ENCODE results near the gene C17orf78. TPM values are rescaled to one million over a fixed set of nuclear protein-coding genes. Genes with fewer than 3 reads are reported as not detected.

The C17orf78 gene
- polyA plus RNA-seq (2013, experiment 1 of 2) = not detected
- not detected for polyA plus RNA-seq (2013, experiment 2 of 2)

GRCh38 chr17:37375706-37376105 lies at the start of gene C17orf78:
C17orf78 (plus strand) TSS chr17:37375985; CDS start chr17:37376093, 108 bp downstream.
- H3K27ac ChIP-seq (replicated peaks; ENCODE audit: low read length) = no peak within 1 kb of the TSS
- no peak within 1 kb of the TSS for H3K4me2 ChIP-seq (ENCODE audit: insufficient read depth, low read length, poor library complexity, severe bottlenecking)
- no peak within 1 kb of the TSS for H4K8ac ChIP-seq (ENCODE audit: low read depth, low read length)
- no peaks in the 10 kb centered on the region for H3K4me1 ChIP-seq (ENCODE audit: control insufficient read depth in 2 of 2, insufficient read depth in 1 of 2, low read depth in 1 of 2, low read length in 2 of 2)
- H2AFZ ChIP-seq (ENCODE audit: low read length) = no peak within 1 kb of the TSS
- H3K36me3 ChIP-seq (replicated peaks in 1 of 2; ENCODE audit: control insufficient read depth in 2 of 2, insufficient read depth in 2 of 2, low read length in 2 of 2) = no peaks in the 10 kb centered on the region
- no peak within 1 kb of the TSS for H3K4ac ChIP-seq (ENCODE audit: low read length)
- H3K18ac ChIP-seq (ENCODE audit: low read length) = no peak within 1 kb of the TSS
- no peak for DNase-seq (ENCODE audit: low spot score)
- no peak within 1 kb of the TSS for H2BK12ac ChIP-seq (ENCODE audit: low read length)
- no peak within 1 kb of the TSS for H2BK120ac ChIP-seq (ENCODE audit: low read depth, low read length)
- no peak within 1 kb of the TSS for H2AK5ac ChIP-seq (ENCODE audit: low read depth, low read length)
- H3K9ac ChIP-seq (ENCODE audit: low read depth, low read length, poor library complexity) = no peak within 1 kb of the TSS
- no peak within 1 kb of the TSS for H3K4me3 ChIP-seq (ENCODE audit: low read length in 2 of 2)
- H3K23ac ChIP-seq (ENCODE audit: low read depth, low read length, poor library complexity) = no peak within 1 kb of the TSS
- H3K14ac ChIP-seq (ENCODE audit: low read length) = no peak within 1 kb of the TSS
- no peak within 1 kb of the TSS for H2BK15ac ChIP-seq (ENCODE audit: low read length)
- WGBS, 2 donors (ENCODE audit: extremely low coverage in 2 of 2, insufficient read length in 2 of 2, insufficient replicate concordance in 1 of 2) = no CpG with 5 or more reads among the region's 7 CpGs
- H3K27me3 ChIP-seq (ENCODE audit: control insufficient read depth in 3 of 3, insufficient read depth in 3 of 3, low read depth in 1 of 3, low read length in 3 of 3) = no peaks in the 10 kb centered on the region
- H3K9me3 ChIP-seq (replicated peaks in 1 of 2; ENCODE audit: control insufficient read depth in 2 of 2, insufficient read depth in 1 of 2, low read depth in 1 of 2, low read length in 2 of 2) = no peaks in the 10 kb centered on the region
- no peak within 1 kb of the TSS for H2BK5ac ChIP-seq (ENCODE audit: low read length)
- H3K79me1 ChIP-seq (ENCODE audit: low read depth, low read length) = no peaks in the 10 kb centered on the region
- no peak within 1 kb of the TSS for H4K91ac ChIP-seq (ENCODE audit: low read depth, low read length, poor library complexity)

GRCh38 chr17:37327341-37328090 lies 48.3 kb upstream of the C17orf78 start:
- no CpG with 5 or more reads among the region's 5 CpGs for WGBS, 2 donors (ENCODE audit: extremely low coverage in 2 of 2, insufficient read length in 2 of 2, insufficient replicate concordance in 1 of 2)
- Histone ChIP-seq H3K4me3 (ENCODE audit: low read length in 2 of 2) (no peak overlapping the region), H2BK5ac (ENCODE audit: low read length) (no peak overlapping the region), H4K8ac (ENCODE audit: low read depth, low read length) (no peak overlapping the region), H3K9ac (ENCODE audit: low read depth, low read length, poor library complexity) (no peak overlapping the region), H3K4me1 (ENCODE audit: control insufficient read depth in 2 of 2, insufficient read depth in 1 of 2, low read depth in 1 of 2, low read length in 2 of 2) (no peaks in the 10 kb centered on the region), H2BK12ac (ENCODE audit: low read length) (no peak overlapping the region), H3K27me3 (ENCODE audit: control insufficient read depth in 3 of 3, insufficient read depth in 3 of 3, low read depth in 1 of 3, low read length in 3 of 3) (no peaks in the 10 kb centered on the region), H3K79me1 (ENCODE audit: low read depth, low read length) (peaks cover 4% of the 10 kb centered on the region), H3K9me3 (replicated peaks in 1 of 2; ENCODE audit: control insufficient read depth in 2 of 2, insufficient read depth in 1 of 2, low read depth in 1 of 2, low read length in 2 of 2) (no peaks in the 10 kb centered on the region), H2AK5ac (ENCODE audit: low read depth, low read length) (no peak overlapping the region), H3K4me2 (ENCODE audit: insufficient read depth, low read length, poor library complexity, severe bottlenecking) (no peak overlapping the region), H3K23ac (ENCODE audit: low read depth, low read length, poor library complexity) (no peak overlapping the region), H3K4ac (ENCODE audit: low read length) (no peak overlapping the region), H3K14ac (ENCODE audit: low read length) (no peak overlapping the region), H3K18ac (ENCODE audit: low read length) (no peak overlapping the region), H3K36me3 (replicated peaks in 1 of 2; ENCODE audit: control insufficient read depth in 2 of 2, insufficient read depth in 2 of 2, low read length in 2 of 2) (peaks cover 12 to 82% of the 10 kb centered on the region in 2 donors), H2BK120ac (ENCODE audit: low read depth, low read length) (no peak overlapping the region), H2BK15ac (ENCODE audit: low read length) (no peak overlapping the region), H4K91ac (ENCODE audit: low read depth, low read length, poor library complexity) (no peak overlapping the region), H2AFZ (ENCODE audit: low read length) (no peak overlapping the region), H3K27ac (replicated peaks; ENCODE audit: low read length) (no peak overlapping the region)
- DNase-seq (ENCODE audit: low spot score) = no peak

- WGBS, 2 donors (ENCODE audit: extremely low coverage in 2 of 2, insufficient read length in 2 of 2, insufficient replicate concordance in 1 of 2) = no CpG with 5 or more reads among the region's 3 CpGs
- H3K79me1 ChIP-seq (ENCODE audit: low read depth, low read length) = no peaks in the 10 kb centered on the region
- peaks cover 2 to 69% of the 10 kb centered on the region in 2 donors for H3K36me3 ChIP-seq (replicated peaks in 1 of 2; ENCODE audit: control insufficient read depth in 2 of 2, insufficient read depth in 2 of 2, low read length in 2 of 2)
- H3K9me3 ChIP-seq (replicated peaks in 1 of 2; ENCODE audit: control insufficient read depth in 2 of 2, insufficient read depth in 1 of 2, low read depth in 1 of 2, low read length in 2 of 2) = peaks cover 0 to 3% of the 10 kb centered on the region in 2 donors
- no peak overlapping the region for H3K4me3 ChIP-seq (ENCODE audit: low read length in 2 of 2)
- no peak overlapping the region for H3K9ac ChIP-seq (ENCODE audit: low read depth, low read length, poor library complexity)
- no peaks in the 10 kb centered on the region for H3K27me3 ChIP-seq (ENCODE audit: control insufficient read depth in 3 of 3, insufficient read depth in 3 of 3, low read depth in 1 of 3, low read length in 3 of 3)
- no peak overlapping the region for H2BK5ac ChIP-seq (ENCODE audit: low read length)
- H3K27ac ChIP-seq (replicated peaks; ENCODE audit: low read length) = no peak overlapping the region
- no peak overlapping the region for H2AK5ac ChIP-seq (ENCODE audit: low read depth, low read length)
- DNase-seq (ENCODE audit: low spot score) = no peak
- H4K8ac ChIP-seq (ENCODE audit: low read depth, low read length) = no peak overlapping the region
- H4K91ac ChIP-seq (ENCODE audit: low read depth, low read length, poor library complexity) = no peak overlapping the region
- no peak overlapping the region for H3K14ac ChIP-seq (ENCODE audit: low read length)
- no peak overlapping the region for H3K4me2 ChIP-seq (ENCODE audit: insufficient read depth, low read length, poor library complexity, severe bottlenecking)
- no peak overlapping the region for H3K18ac ChIP-seq (ENCODE audit: low read length)
- H3K4me1 ChIP-seq (ENCODE audit: control insufficient read depth in 2 of 2, insufficient read depth in 1 of 2, low read depth in 1 of 2, low read length in 2 of 2) = peaks cover 0 to 6% of the 10 kb centered on the region in 2 donors
- no peak overlapping the region for H2BK120ac ChIP-seq (ENCODE audit: low read depth, low read length)
- no peak overlapping the region for H2BK12ac ChIP-seq (ENCODE audit: low read length)
- no peak overlapping the region for H2BK15ac ChIP-seq (ENCODE audit: low read length)
- no peak overlapping the region for H3K23ac ChIP-seq (ENCODE audit: low read depth, low read length, poor library complexity)
- H3K4ac ChIP-seq (ENCODE audit: low read length) = no peak overlapping the region
- H2AFZ ChIP-seq (ENCODE audit: low read length) = no peak overlapping the region
Observed at GRCh38 chr17:37338847-37339246, 36.9 kb upstream of the C17orf78 start.

- H2BK5ac ChIP-seq (ENCODE audit: low read length) = no peak overlapping the region
- no peak overlapping the region for H2AK5ac ChIP-seq (ENCODE audit: low read depth, low read length)
- no peak overlapping the region for H3K14ac ChIP-seq (ENCODE audit: low read length)
- H2BK15ac ChIP-seq (ENCODE audit: low read length) = no peak overlapping the region
- peaks cover 2 to 71% of the 10 kb centered on the region in 2 donors for H3K36me3 ChIP-seq (replicated peaks in 1 of 2; ENCODE audit: control insufficient read depth in 2 of 2, insufficient read depth in 2 of 2, low read length in 2 of 2)
- H3K79me1 ChIP-seq (ENCODE audit: low read depth, low read length) = peaks cover 2% of the 10 kb centered on the region
- no peak overlapping the region for H2AFZ ChIP-seq (ENCODE audit: low read length)
- no peak overlapping the region for H3K9ac ChIP-seq (ENCODE audit: low read depth, low read length, poor library complexity)
- H3K9me3 ChIP-seq (replicated peaks in 1 of 2; ENCODE audit: control insufficient read depth in 2 of 2, insufficient read depth in 1 of 2, low read depth in 1 of 2, low read length in 2 of 2) = peaks cover 0 to 3% of the 10 kb centered on the region in 2 donors
- H3K18ac ChIP-seq (ENCODE audit: low read length) = no peak overlapping the region
- H4K8ac ChIP-seq (ENCODE audit: low read depth, low read length) = no peak overlapping the region
- H4K91ac ChIP-seq (ENCODE audit: low read depth, low read length, poor library complexity) = no peak overlapping the region
- peaks cover 0 to 6% of the 10 kb centered on the region in 2 donors for H3K4me1 ChIP-seq (ENCODE audit: control insufficient read depth in 2 of 2, insufficient read depth in 1 of 2, low read depth in 1 of 2, low read length in 2 of 2)
- no peak overlapping the region for H3K4me2 ChIP-seq (ENCODE audit: insufficient read depth, low read length, poor library complexity, severe bottlenecking)
- no peak overlapping the region for H3K27ac ChIP-seq (replicated peaks; ENCODE audit: low read length)
- WGBS, 2 donors (ENCODE audit: extremely low coverage in 2 of 2, insufficient read length in 2 of 2, insufficient replicate concordance in 1 of 2) = no CpG with 5 or more reads among the region's 3 CpGs
- H3K23ac ChIP-seq (ENCODE audit: low read depth, low read length, poor library complexity) = no peak overlapping the region
- H2BK120ac ChIP-seq (ENCODE audit: low read depth, low read length) = no peak overlapping the region
- no peak overlapping the region for H3K4ac ChIP-seq (ENCODE audit: low read length)
- no peaks in the 10 kb centered on the region for H3K27me3 ChIP-seq (ENCODE audit: control insufficient read depth in 3 of 3, insufficient read depth in 3 of 3, low read depth in 1 of 3, low read length in 3 of 3)
- no peak overlapping the region for H2BK12ac ChIP-seq (ENCODE audit: low read length)
- no peak for DNase-seq (ENCODE audit: low spot score)
- no peak overlapping the region for H3K4me3 ChIP-seq (ENCODE audit: low read length in 2 of 2)
Observed at GRCh38 chr17:37339321-37339720, 36.5 kb upstream of the C17orf78 start.
